Activated CD4-positive, alpha-beta T cell treated with anti-CD3 and anti-CD28 coated beads for 36 hours (primary cell): ENCODE measurements around the gene PPP1R12C. TPM values are rescaled to one million over a fixed set of nuclear protein-coding genes. Genes with fewer than 3 reads are reported as not detected.

Experiments
- ATAC-seq: fragments of 200-7000 bp; cut with Tn5 transposase; one replicate; pipeline ENCODE4 v1.10.0; 2021; ENCODE audit warnings: mild to moderate bottlenecking, moderate library complexity
- CTCF ChIA-PET: fragments of 350-600 bp; sonication (Branson Sonifier 250); formaldehyde crosslinking; loops from one replicate; lab custom pipeline; 2021; ENCODE audit warnings: antibody characterized with exemption; lab: Charles Lee
- POLR2A ChIA-PET: fragments of 350-600 bp; sonication (Branson Sonifier 250); formaldehyde crosslinking; loops from one replicate; lab custom pipeline; 2021; ENCODE audit warnings: antibody characterized with exemption, inconsistent platforms; lab: Charles Lee
- DNase-seq: peaks from one replicate; pipeline ENCODE4 v3.0.0-alpha.2; 2020
- H3K27ac Mint-ChIP-seq: one replicate; pipeline ENCODE4 v1.8.0; 2021; ENCODE audit warnings: mixed read lengths
- H3K27me3 Mint-ChIP-seq: one replicate; pipeline ENCODE4 v1.8.0; 2021; ENCODE audit warnings: mixed read lengths
- H3K36me3 Mint-ChIP-seq: one replicate; pipeline ENCODE4 v1.8.0; 2021; ENCODE audit warnings: low read depth, mixed read lengths
- H3K4me1 Mint-ChIP-seq: one replicate; pipeline ENCODE4 v1.8.0; 2021; ENCODE audit warnings: mixed read lengths
- H3K4me3 Mint-ChIP-seq: one replicate; pipeline ENCODE4 v1.8.0; 2021; ENCODE audit warnings: mild to moderate bottlenecking, moderate library complexity, mixed read lengths
- H3K9me3 Mint-ChIP-seq: one replicate; pipeline ENCODE4 v1.8.0; 2021; ENCODE audit warnings: low read depth, mixed read lengths
- intact Hi-C, 2 experiments: fragments of 100-400 bp; cut with DNase I in 1 of 2; cut with micrococcal nuclease in 1 of 2; formaldehyde crosslinking; loops; one replicate each; pipeline versions ENCODE4 v1.14.2 to v1.15.1; 2022 to 2024; cut with DNase I, micrococcal nuclease
- total RNA-seq, 2 experiments: library from RNA; stranded (reverse); gene quantifications; one replicate each; pipeline ENCODE4 v1.2.3, GENCODE V29; 2021

PPP1R12C gene
- total RNA-seq, 2 experiments from 2014 or later = 66.1 to 69.8 TPM

GRCh38 chr19:55079400-55080038 is 37.9 kb downstream of the PPP1R12C start:
- Mint-ChIP-seq H3K4me3 (peak overlapping the region; percentile 69), H3K27ac (no peak overlapping the region), H3K4me1 (peaks cover 22% of the 10 kb centered on the region), H3K36me3 (peaks cover 2% of the 10 kb centered on the region), H3K27me3 (peaks cover 49% of the 10 kb centered on the region), H3K9me3 (peaks cover 2% of the 10 kb centered on the region)
- no peak for DNase-seq
- ChIA-PET POLR2A (no interaction called here), CTCF (interaction anchor here (0.7 to 1.1 kb wide), 2 partner anchors 8 to 9 kb away, joined by 3 to 4 read pairs; no protein-coding TSS in a partner anchor)
- intact Hi-C loops = loop anchor here (2.0 to 5.0 kb wide), 7 partner anchors 17 to 1235 kb away; partner anchors contain the start of genes FIZ1 (in 1 of the 2), PPP6R1 (in 1 of the 2), RDH13 (in 1 of the 2) and TSEN34 (in 1 of the 2)
- no peak for ATAC-seq

GRCh38 chr19:55078996-55079395 is 38.4 kb downstream of the PPP1R12C start:
- POLR2A ChIA-PET = no interaction called here
- CTCF ChIA-PET = interaction anchor here (0.7 to 1.1 kb wide), 2 partner anchors 8 to 10 kb away, joined by 3 to 4 read pairs; no protein-coding TSS in a partner anchor

GRCh38 chr19:55077106-55077505 is 40.3 kb downstream of the PPP1R12C start:
- DNase-seq = no peak
- peaks cover 16% of the 10 kb centered on the region for H3K4me1 Mint-ChIP-seq
- ATAC-seq = no peak
- no peak overlapping the region for H3K4me3 Mint-ChIP-seq
- H3K27ac Mint-ChIP-seq = no peak overlapping the region
- POLR2A ChIA-PET = no interaction called here
- CTCF ChIA-PET = no interaction called here
- H3K27me3 Mint-ChIP-seq = peaks cover 43% of the 10 kb centered on the region
- intact Hi-C loops = no loop called here
- no peaks in the 10 kb centered on the region for H3K9me3 Mint-ChIP-seq
- H3K36me3 Mint-ChIP-seq = peaks cover 2% of the 10 kb centered on the region

More at GRCh38 chr19:55078996-55079395, 38.4 kb downstream of the PPP1R12C start:
- no peak for ATAC-seq
- no peak for DNase-seq
- Mint-ChIP-seq H3K36me3 (peaks cover 2% of the 10 kb centered on the region), H3K4me1 (peaks cover 22% of the 10 kb centered on the region), H3K27me3 (peaks cover 48% of the 10 kb centered on the region), H3K4me3 (no peak overlapping the region), H3K9me3 (peaks cover 2% of the 10 kb centered on the region), H3K27ac (no peak overlapping the region)
- intact Hi-C loops = no loop called here

- no peak overlapping the region for H3K27ac Mint-ChIP-seq
- CTCF ChIA-PET = no interaction called here
- H3K36me3 Mint-ChIP-seq = peaks cover 2% of the 10 kb centered on the region
- peaks cover 43% of the 10 kb centered on the region for H3K27me3 Mint-ChIP-seq
- DNase-seq = no peak
- H3K4me1 Mint-ChIP-seq = peaks cover 16% of the 10 kb centered on the region
- H3K9me3 Mint-ChIP-seq = no peaks in the 10 kb centered on the region
- POLR2A ChIA-PET = no interaction called here
- no peak for ATAC-seq
- H3K4me3 Mint-ChIP-seq = no peak overlapping the region
- intact Hi-C loops = no loop called here
Measured at GRCh38 chr19:55076321-55076720, 41.1 kb downstream of the PPP1R12C start.

GRCh38 chr19:55075371-55075998 is 42.0 kb downstream of the PPP1R12C start, which contains the start of gene EPS8L1:
Gene EPS8L1, plus strand, starts transcription at chr19:55075869. Its CDS starts 576 bp downstream, at chr19:55076445.
- H3K27me3 Mint-ChIP-seq = peaks cover 39% of the 10 kb centered on the region
- no peak within 1 kb of the TSS for H3K27ac Mint-ChIP-seq
- intact Hi-C loops = no loop called here
- H3K4me3 Mint-ChIP-seq = no peak within 1 kb of the TSS
- ATAC-seq = no peak
- peaks cover 10% of the 10 kb centered on the region for H3K4me1 Mint-ChIP-seq
- no peak for DNase-seq
- ChIA-PET CTCF (no interaction called here), POLR2A (no interaction called here)
- peaks cover 2% of the 10 kb centered on the region for H3K36me3 Mint-ChIP-seq
- H3K9me3 Mint-ChIP-seq = no peaks in the 10 kb centered on the region

- CTCF ChIA-PET = no interaction called here
- intact Hi-C loops = no loop called here
- H3K27me3 Mint-ChIP-seq = peaks cover 46% of the 10 kb centered on the region
Measured at GRCh38 chr19:55071913-55072312, 45.5 kb downstream of the PPP1R12C start.

GRCh38 chr19:55071129-55071502 is 46.3 kb downstream of the PPP1R12C start:
- no peak overlapping the region for H3K4me3 Mint-ChIP-seq
- ChIA-PET POLR2A (interaction anchor here (0.7 kb wide), 1 partner anchor 188 kb away, joined by 4 read pairs; no protein-coding TSS in a partner anchor), CTCF (no interaction called here)
- DNase-seq = peak; percentile 65
- peaks cover 11% of the 10 kb centered on the region for H3K4me1 Mint-ChIP-seq
- H3K27ac Mint-ChIP-seq = no peak overlapping the region
- H3K36me3 Mint-ChIP-seq = peaks cover 2% of the 10 kb centered on the region
- no peaks in the 10 kb centered on the region for H3K9me3 Mint-ChIP-seq
- H3K27me3 Mint-ChIP-seq = peaks cover 49% of the 10 kb centered on the region
- peak; percentile 80 for ATAC-seq
- intact Hi-C loops = no loop called here

More at GRCh38 chr19:55071913-55072312, 45.5 kb downstream of the PPP1R12C start:
- POLR2A ChIA-PET = no interaction called here
- ATAC-seq (no peak), DNase-seq (no peak)
- Mint-ChIP-seq H3K27ac (no peak overlapping the region), H3K36me3 (peaks cover 2% of the 10 kb centered on the region), H3K9me3 (no peaks in the 10 kb centered on the region), H3K4me3 (no peak overlapping the region), H3K4me1 (peaks cover 11% of the 10 kb centered on the region)

- CTCF ChIA-PET = no interaction called here
- Mint-ChIP-seq H3K9me3 (no peaks in the 10 kb centered on the region), H3K27me3 (peaks cover 51% of the 10 kb centered on the region), H3K36me3 (peaks cover 2% of the 10 kb centered on the region), H3K4me1 (peaks cover 11% of the 10 kb centered on the region), H3K4me3 (no peak overlapping the region), H3K27ac (no peak overlapping the region)
- no peak for DNase-seq
- peak; percentile 12 for ATAC-seq
- intact Hi-C loops = no loop called here
- POLR2A ChIA-PET = interaction anchor here (0.7 kb wide), 1 partner anchor 189 kb away, joined by 4 read pairs; no protein-coding TSS in a partner anchor
Measured at GRCh38 chr19:55070466-55071128, 46.8 kb downstream of the PPP1R12C start.

GRCh38 chr19:55069865-55070197 is 47.6 kb downstream of the PPP1R12C start:
- peaks cover 48% of the 10 kb centered on the region for H3K27me3 Mint-ChIP-seq
- peak overlapping the region; percentile 21 for H3K4me3 Mint-ChIP-seq
- no peaks in the 10 kb centered on the region for H3K9me3 Mint-ChIP-seq
- H3K4me1 Mint-ChIP-seq = peaks cover 11% of the 10 kb centered on the region
- DNase-seq = no peak
- CTCF ChIA-PET = no interaction called here
- POLR2A ChIA-PET = no interaction called here
- H3K36me3 Mint-ChIP-seq = peaks cover 2% of the 10 kb centered on the region
- ATAC-seq = no peak
- intact Hi-C loops = no loop called here
- H3K27ac Mint-ChIP-seq = no peak overlapping the region

GRCh38 chr19:55068950-55069864 is 48.2 kb downstream of the PPP1R12C start:
- intact Hi-C loops = no loop called here
- H3K27ac Mint-ChIP-seq = no peak overlapping the region
- ChIA-PET POLR2A (no interaction called here), CTCF (interaction anchor here (0.8 kb wide), 1 partner anchor 350 kb away, joined by 3 read pairs; no protein-coding TSS in a partner anchor)
- peaks cover 11% of the 10 kb centered on the region for H3K4me1 Mint-ChIP-seq
- ATAC-seq (peak; percentile 36), DNase-seq (no peak)
- H3K9me3 Mint-ChIP-seq = no peaks in the 10 kb centered on the region
- peaks cover 50% of the 10 kb centered on the region for H3K27me3 Mint-ChIP-seq
- H3K36me3 Mint-ChIP-seq = peaks cover 2% of the 10 kb centered on the region
- peak overlapping the region; percentile 21 for H3K4me3 Mint-ChIP-seq
